CD4-positive, alpha-beta T cell (primary cell): ENCODE data around the gene EXOC6. TPM values are rescaled to one million over a fixed set of nuclear protein-coding genes. Genes with fewer than 3 reads are reported as not detected.

Source experiments
- ATAC-seq: fragments of 200-7000 bp; cut with Tn5 transposase; one replicate; pipeline ENCODE4 v1.10.0; 2022; ENCODE audit warnings: mild to moderate bottlenecking; ENCODE audit not compliant: poor library complexity
- CTCF ChIA-PET: fragments of 350-600 bp; sonication (Branson Sonifier 250); formaldehyde crosslinking; loops from one replicate; lab custom pipeline; 2021; ENCODE audit warnings: antibody characterized with exemption, inconsistent platforms; lab: Charles Lee
- POLR2A ChIA-PET: fragments of 350-600 bp; sonication (Branson Sonifier 250); formaldehyde crosslinking; loops from one replicate; lab custom pipeline; 2021; ENCODE audit warnings: antibody characterized with exemption, inconsistent platforms; lab: Charles Lee
- DNase-seq, 14 experiments: peaks; one replicate each; pipeline ENCODE4 v3.0.0-alpha.2; 2013 to 2020; ENCODE audit warnings: mixed read lengths in 2 of 14
- H3K27ac ChIP-seq, 2 donors: one replicate each; pipeline versions ENCODE4 v1.5.1 to v1.7.0; 2013; ENCODE audit warnings: low read length in 2 of 2, low read depth in 1 of 2, mild to moderate bottlenecking in 1 of 2
- H3K27me3 ChIP-seq, 2 experiments: 1 replicate in 1 of 2; 2 replicates in 1 of 2; pipeline versions ENCODE4 v1.6.1 to v1.7.0; 2013; ENCODE audit warnings: low read length in 2 of 2, control low read depth in 1 of 2, mild to moderate bottlenecking in 1 of 2, moderate library complexity in 1 of 2; ENCODE audit not compliant: insufficient read depth in 2 of 2, control insufficient read depth in 1 of 2
- H3K36me3 ChIP-seq: one replicate; pipeline ENCODE4 v1.6.1; 2013; ENCODE audit warnings: low read length, control low read depth; ENCODE audit not compliant: insufficient read depth
- H3K4me1 ChIP-seq: one replicate; pipeline ENCODE4 v1.6.1; 2013; ENCODE audit warnings: low read length, control low read depth; ENCODE audit not compliant: insufficient read depth
- H3K4me3 ChIP-seq: one replicate; pipeline ENCODE4 v1.5.1; 2013; ENCODE audit warnings: mild to moderate bottlenecking, low read length, moderate library complexity
- H3K9me3 ChIP-seq, 2 experiments: 1 replicate in 1 of 2; 2 replicates in 1 of 2; pipeline versions ENCODE4 v1.6.1 to v1.7.0; 2013; ENCODE audit warnings: low read length in 2 of 2, mild to moderate bottlenecking in 2 of 2, control low read depth in 1 of 2, moderate library complexity in 1 of 2; ENCODE audit not compliant: control insufficient read depth in 1 of 2, insufficient read depth in 1 of 2
- H3K27ac Mint-ChIP-seq: one replicate; pipeline ENCODE4 v1.8.0; 2020; ENCODE audit warnings: mixed read lengths
- H3K27me3 Mint-ChIP-seq: one replicate; pipeline ENCODE4 v1.8.0; 2021; ENCODE audit warnings: mixed read lengths
- H3K36me3 Mint-ChIP-seq: one replicate; pipeline ENCODE4 v1.8.0; 2021; ENCODE audit warnings: low read depth, mixed read lengths
- H3K4me1 Mint-ChIP-seq: one replicate; pipeline ENCODE4 v1.8.0; 2021; ENCODE audit warnings: low read depth, mixed read lengths
- H3K4me3 Mint-ChIP-seq: one replicate; pipeline ENCODE4 v1.8.0; 2020; ENCODE audit warnings: mild to moderate bottlenecking, mixed read lengths
- H3K9me3 Mint-ChIP-seq: one replicate; pipeline ENCODE4 v1.8.0; 2020; ENCODE audit warnings: mixed read lengths
- CTCF ChIP-seq: fragments of 200-600 bp; IDR thresholded peaks from one replicate; pipeline ENCODE4 v1.8.0; 2022; ENCODE audit warnings: antibody characterized with exemption, mild to moderate bottlenecking
- intact Hi-C, 2 experiments: fragments of 100-400 bp; cut with DNase I in 1 of 2; cut with micrococcal nuclease in 1 of 2; formaldehyde crosslinking; loops; one replicate each; pipeline versions ENCODE4 v1.15.1 to v1.9.0; 2023 to 2025; cut with DNase I, micrococcal nuclease
- total RNA-seq, 174 experiments: library from RNA in 2 of 174; stranded (reverse) in 2 of 174; gene quantifications; one replicate each; pipeline ENCODE4 v1.2.3 and lab custom pipeline; 2021 to 2026

Gene EXOC6
- total RNA-seq, 2 experiments from 2014 or later: 6.6 to 7.4 TPM

- ChIA-PET POLR2A (no interaction called here), CTCF (no interaction called here)
- H3K36me3 Mint-ChIP-seq: no peaks in the 10 kb centered on the region
- no peaks in the 10 kb centered on the region for H3K36me3 ChIP-seq
- DNase-seq (no peak), ATAC-seq (no peak)
- no peak overlapping the region for H3K27ac ChIP-seq
- H3K4me3 ChIP-seq: no peak overlapping the region
- no peaks in the 10 kb centered on the region for H3K27me3 ChIP-seq
- no peak overlapping the region for H3K27ac Mint-ChIP-seq
- H3K4me1 Mint-ChIP-seq: peaks cover 12% of the 10 kb centered on the region
- H3K27me3 Mint-ChIP-seq: no peaks in the 10 kb centered on the region
- TF ChIP-seq CTCF: no peak
- H3K9me3 ChIP-seq: no peaks in the 10 kb centered on the region
- intact Hi-C loops: no loop called here
- H3K4me3 Mint-ChIP-seq: no peak overlapping the region
- H3K4me1 ChIP-seq: peaks cover 10% of the 10 kb centered on the region
- no peaks in the 10 kb centered on the region for H3K9me3 Mint-ChIP-seq
Measured at GRCh38 chr10:92832121-92832520, 16.2 kb upstream of the EXOC6 start.

GRCh38 chr10:92832998-92833650, 15.2 kb upstream of the EXOC6 start:
- ChIA-PET POLR2A (interaction anchor here (1.4 kb wide), 1 partner anchor 15 kb away, joined by 6 read pairs; the partner anchor contains the start of gene EXOC6), CTCF (no interaction called here)
- Mint-ChIP-seq H3K9me3 (no peaks in the 10 kb centered on the region), H3K4me3 (no peak overlapping the region), H3K36me3 (no peaks in the 10 kb centered on the region), H3K4me1 (peaks cover 12% of the 10 kb centered on the region), H3K27me3 (no peaks in the 10 kb centered on the region), H3K27ac (no peak overlapping the region)
- no peak overlapping the region for H3K4me3 ChIP-seq
- TF ChIP-seq CTCF: no peak
- ATAC-seq: no peak
- no peaks in the 10 kb centered on the region for H3K27me3 ChIP-seq
- peaks cover 10% of the 10 kb centered on the region for H3K4me1 ChIP-seq
- no peaks in the 10 kb centered on the region for H3K9me3 ChIP-seq
- intact Hi-C loops: no loop called here
- DNase-seq: no peak
- H3K27ac ChIP-seq: no peak overlapping the region
- no peaks in the 10 kb centered on the region for H3K36me3 ChIP-seq

GRCh38 chr10:92834331-92834730, 14.0 kb upstream of the EXOC6 start:
- no peak overlapping the region for H3K27ac Mint-ChIP-seq
- CTCF ChIA-PET: interaction anchor here (1.1 kb wide), 1 partner anchor 9 kb away, joined by 4 read pairs; no protein-coding TSS in a partner anchor
- no peaks in the 10 kb centered on the region for H3K36me3 Mint-ChIP-seq
- TF ChIP-seq CTCF: no peak
- no peak overlapping the region for H3K4me3 Mint-ChIP-seq
- H3K9me3 ChIP-seq: no peaks in the 10 kb centered on the region
- POLR2A ChIA-PET: no interaction called here
- no peaks in the 10 kb centered on the region for H3K36me3 ChIP-seq
- H3K27me3 ChIP-seq: no peaks in the 10 kb centered on the region
- intact Hi-C loops: no loop called here
- no peaks in the 10 kb centered on the region for H3K27me3 Mint-ChIP-seq
- H3K4me3 ChIP-seq: no peak overlapping the region
- no peaks in the 10 kb centered on the region for H3K9me3 Mint-ChIP-seq
- DNase-seq: no peak
- H3K27ac ChIP-seq: no peak overlapping the region
- H3K4me1 Mint-ChIP-seq: peaks cover 12% of the 10 kb centered on the region
- no peak for ATAC-seq
- peaks cover 10% of the 10 kb centered on the region for H3K4me1 ChIP-seq
